HepG2 (cell line): ENCODE results near the gene ZPR1. TPM values are rescaled to one million over a fixed set of nuclear protein-coding genes. Genes with fewer than 3 reads are reported as not detected.
A peak's percentile ranks its signal among the peaks of the same experiment; 100 is the strongest.

ENCODE experiments used
- ATF3 ChIP-seq: sonication (generic); formaldehyde crosslinking; IDR thresholded peaks from 2 replicates; pipeline ENCODE4 v1.4.0; 2020; ENCODE audit warnings: missing genetic modification reagents
- E2F1 ChIP-seq: sonication (generic); formaldehyde crosslinking; IDR thresholded peaks from 2 replicates; pipeline ENCODE4 v1.5.0; 2020; ENCODE audit warnings: missing genetic modification reagents
- EZH2 ChIP-seq: conservative IDR thresholded peaks from 2 replicates; pipeline ENCODE4 v1.6.1; 2012; ENCODE audit warnings: mild to moderate bottlenecking, low read depth, low read length, moderate library complexity
- HNRNPL ChIP-seq: fragments of 200-400 bp; formaldehyde crosslinking; IDR thresholded peaks from 2 replicates; pipeline ENCODE4 v1.6.1; 2017; ENCODE audit warnings: mild to moderate bottlenecking, low read depth, low read length
- KLF15 ChIP-seq: sonication (generic); formaldehyde crosslinking; IDR thresholded peaks from 2 replicates; pipeline ENCODE4 v1.8.1; 2023; ENCODE audit warnings: borderline replicate concordance, mild to moderate bottlenecking, inconsistent platforms, missing genetic modification reagents, mixed read lengths
- MED8 ChIP-seq: sonication (generic); formaldehyde crosslinking; IDR thresholded peaks from 2 replicates; pipeline ENCODE4 v1.8.1; 2023; ENCODE audit warnings: mild to moderate bottlenecking, missing genetic modification reagents; ENCODE audit not compliant: insufficient replicate concordance
- PAXIP1 ChIP-seq: sonication (generic); formaldehyde crosslinking; conservative IDR thresholded peaks from 2 replicates; pipeline ENCODE4 v1.4.0; 2020; ENCODE audit warnings: mild to moderate bottlenecking, missing genetic modification reagents, moderate library complexity
- PHF21A ChIP-seq: sonication (generic); formaldehyde crosslinking; IDR thresholded peaks from 2 replicates; pipeline ENCODE4 v1.5.0; 2020; ENCODE audit warnings: mild to moderate bottlenecking, missing genetic modification reagents
- PITX1 ChIP-seq: sonication (generic); formaldehyde crosslinking; IDR thresholded peaks from 2 replicates; pipeline ENCODE4 v1.5.1; 2020; ENCODE audit warnings: mild to moderate bottlenecking, missing genetic modification reagents
- POGK ChIP-seq: sonication (generic); formaldehyde crosslinking; conservative IDR thresholded peaks from 2 replicates; pipeline ENCODE4 v1.8.0; 2022; ENCODE audit warnings: mild to moderate bottlenecking, moderate library complexity, missing genetic modification reagents
- SMARCC2 ChIP-seq: fragments of 450-650 bp; IDR thresholded peaks from 2 replicates; pipeline ENCODE4 v1.6.1; 2017; ENCODE audit warnings: antibody characterized with exemption, mild to moderate bottlenecking
- TGIF2 ChIP-seq: IDR thresholded peaks from 2 replicates; pipeline ENCODE4 v1.6.1; 2016; ENCODE audit warnings: control low read depth, missing compliant biosample characterization
- ZBTB44 ChIP-seq: sonication (generic); formaldehyde crosslinking; IDR thresholded peaks from 2 replicates; pipeline ENCODE4 v1.4.0; 2020; ENCODE audit warnings: missing genetic modification reagents
- ZFYVE20 ChIP-seq: sonication (generic); formaldehyde crosslinking; IDR thresholded peaks from 2 replicates; pipeline ENCODE4 v1.8.0; 2023; ENCODE audit warnings: low read depth, mild to moderate bottlenecking, moderate library complexity, missing genetic modification reagents, borderline replicate concordance
- ZNF547 ChIP-seq: sonication (generic); formaldehyde crosslinking; IDR thresholded peaks from 2 replicates; pipeline ENCODE4 v1.5.1; 2020; ENCODE audit warnings: mild to moderate bottlenecking, missing genetic modification reagents
- ZNF589 ChIP-seq: sonication (generic); formaldehyde crosslinking; conservative IDR thresholded peaks from 2 replicates; pipeline ENCODE4 v1.8.0; 2022; ENCODE audit warnings: mild to moderate bottlenecking, moderate library complexity, missing genetic modification reagents
- ZSCAN9 ChIP-seq: IDR thresholded peaks from 2 replicates; pipeline ENCODE4 v1.6.1; 2016; ENCODE audit warnings: borderline replicate concordance
- ZZZ3 ChIP-seq: sonication (generic); formaldehyde crosslinking; IDR thresholded peaks from 2 replicates; pipeline ENCODE4 v1.4.0; 2020; ENCODE audit warnings: missing genetic modification reagents, mild to moderate bottlenecking, borderline replicate concordance
- polyA plus RNA-seq, 8 experiments: library from polyadenylated mRNA; depleted of rRNA in 3 of 8; stranded (reverse) in 7 of 8; unstranded in 1 of 8; fragments of >200 nt; fragmentation: Illumina TruSeq in 4 of 8; extraction: Trizol in 4 of 8; gene quantifications; 2 replicates each; pipeline versions ENCODE4 v1.2.1 to v1.2.3, GENCODE V29; 2011 to 2016; ENCODE audit warnings: low read depth in 4 of 8, missing spikeins in 1 of 8, mixed read lengths in 1 of 8; ENCODE audit not compliant: insufficient read depth in 1 of 8
- total RNA-seq, 5 experiments: library from RNA; depleted of rRNA; stranded (reverse); fragments of >200 nt; fragmentation: Illumina TruSeq; extraction: Trizol; gene quantifications; 2 replicates each; pipeline ENCODE4 v1.2.3, GENCODE V29; 2016; ENCODE audit warnings: low read depth in 1 of 5

Gene ZPR1
- total and polyA plus RNA-seq, 2 of the 13 experiments (the other 11 are each of a cell fraction or from before 2014, with no cell fraction given): 40.0 to 79.3 TPM

GRCh38 chr11:116832350-116833290, 44.8 kb upstream of the ZPR1 start (continued):
- TF ChIP-seq PAXIP1 (CRISPR knock-in tag): peak; percentile 96
- TF ChIP-seq E2F1 (CRISPR knock-in tag): no peak
- TF ChIP-seq EZH2: no peak
- TF ChIP-seq ZFYVE20 (CRISPR knock-in tag): no peak
- peak; percentile 54; the same call in 1 of the 2 replicates for TF ChIP-seq ZZZ3
- TF ChIP-seq ZBTB44: 0 out of 2 replicates have a peak, but pooled peaks have one; percentile 57
- TF ChIP-seq PITX1 (CRISPR knock-in tag): peak; percentile 70; the same call in 1 of the 2 replicates
- TF ChIP-seq ZSCAN9 (CRISPR knock-in tag): peak; percentile 86
- TF ChIP-seq TGIF2: peak; percentile 95
- TF ChIP-seq KLF15 (CRISPR knock-in tag): no peak; the same call in 1 of the 2 replicates
- peak; percentile 96 for TF ChIP-seq PHF21A (CRISPR knock-in tag)
- TF ChIP-seq MED8 (CRISPR knock-in tag): peak; percentile 92
- peak; percentile 73 for TF ChIP-seq ZNF589 (CRISPR knock-in tag)
- TF ChIP-seq HNRNPL: peak; percentile 73
- peak; percentile 83 for TF ChIP-seq POGK (CRISPR knock-in tag)
- TF ChIP-seq ZNF547: peak; percentile 44; the same call in 1 of the 2 replicates
- TF ChIP-seq SMARCC2: no peak
- peak; percentile 66; the same call in 1 of the 2 replicates for TF ChIP-seq ATF3 (CRISPR knock-in tag)
